ENCODE measurements around the gene STK25.
A peak's percentile ranks its signal among the peaks of the same experiment; 100 is the strongest.

The STK25 gene

DNA sequence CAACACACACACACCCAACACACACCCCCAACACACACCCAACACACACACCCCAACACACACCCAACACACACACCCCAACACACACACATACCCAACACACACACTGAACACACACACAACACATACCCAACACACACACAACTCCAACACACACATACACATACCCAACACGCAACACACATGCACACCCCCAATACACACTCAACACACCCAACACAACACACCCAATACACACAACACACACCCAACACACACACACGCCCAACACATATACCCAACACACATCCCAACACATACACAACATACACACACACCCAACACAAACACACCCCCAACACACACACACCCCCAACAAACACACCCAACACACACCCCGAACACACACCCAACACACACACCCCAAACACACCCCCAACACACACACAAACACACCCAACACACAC lies 8.2 kb upstream of the STK25 start:
- Histone ChIP-seq H3K4me3 (no peak overlapping the region), H3K27ac (no peak overlapping the region)
- TF ChIP-seq, protein P1, sequence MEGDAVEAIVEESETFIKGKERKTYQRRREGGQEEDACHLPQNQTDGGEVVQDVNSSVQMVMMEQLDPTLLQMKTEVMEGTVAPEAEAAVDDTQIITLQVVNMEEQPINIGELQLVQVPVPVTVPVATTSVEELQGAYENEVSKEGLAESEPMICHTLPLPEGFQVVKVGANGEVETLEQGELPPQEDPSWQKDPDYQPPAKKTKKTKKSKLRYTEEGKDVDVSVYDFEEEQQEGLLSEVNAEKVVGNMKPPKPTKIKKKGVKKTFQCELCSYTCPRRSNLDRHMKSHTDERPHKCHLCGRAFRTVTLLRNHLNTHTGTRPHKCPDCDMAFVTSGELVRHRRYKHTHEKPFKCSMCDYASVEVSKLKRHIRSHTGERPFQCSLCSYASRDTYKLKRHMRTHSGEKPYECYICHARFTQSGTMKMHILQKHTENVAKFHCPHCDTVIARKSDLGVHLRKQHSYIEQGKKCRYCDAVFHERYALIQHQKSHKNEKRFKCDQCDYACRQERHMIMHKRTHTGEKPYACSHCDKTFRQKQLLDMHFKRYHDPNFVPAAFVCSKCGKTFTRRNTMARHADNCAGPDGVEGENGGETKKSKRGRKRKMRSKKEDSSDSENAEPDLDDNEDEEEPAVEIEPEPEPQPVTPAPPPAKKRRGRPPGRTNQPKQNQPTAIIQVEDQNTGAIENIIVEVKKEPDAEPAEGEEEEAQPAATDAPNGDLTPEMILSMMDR (IDR thresholded peaks at IDR 0.05) = no peak
- DNase-seq (ENCODE audit: low spot score) = no peak

- no peak overlapping the region for H3K27ac ChIP-seq
- TF ChIP-seq, protein P1 (IDR thresholded peaks at IDR 0.05) = no peak
- H3K4me3 ChIP-seq = no peak overlapping the region
- no peak for DNase-seq (ENCODE audit: low spot score)
Measured at GRCh38 chr2:241514986-241515737, 6.8 kb upstream of the STK25 start.

DNA sequence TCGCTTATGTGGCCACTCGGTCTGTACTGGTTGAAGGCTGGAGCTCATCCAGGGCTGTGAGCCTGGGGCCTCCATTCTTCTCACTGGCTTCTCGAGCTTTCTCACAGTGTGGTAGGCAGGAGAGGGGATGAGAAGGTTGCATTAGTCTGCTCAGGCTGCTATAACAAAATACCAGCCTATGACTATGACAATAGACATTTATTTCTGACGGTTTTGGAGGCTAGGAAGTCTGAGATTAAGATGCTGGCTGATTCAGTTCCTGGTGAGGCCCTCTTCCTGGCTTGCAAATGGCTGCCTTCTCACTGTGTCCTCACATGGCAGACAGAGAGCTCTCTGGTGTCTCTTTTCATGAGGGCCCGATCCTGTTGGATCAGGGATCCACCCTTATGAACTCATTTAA lies 6.2 kb upstream of the STK25 start:
- DNase-seq (ENCODE audit: low spot score) = no peak
- Histone ChIP-seq H3K27ac (no peak overlapping the region), H3K4me3 (no peak overlapping the region)
- TF ChIP-seq, protein P1 (IDR thresholded peaks at IDR 0.05) = no peak

DNA sequence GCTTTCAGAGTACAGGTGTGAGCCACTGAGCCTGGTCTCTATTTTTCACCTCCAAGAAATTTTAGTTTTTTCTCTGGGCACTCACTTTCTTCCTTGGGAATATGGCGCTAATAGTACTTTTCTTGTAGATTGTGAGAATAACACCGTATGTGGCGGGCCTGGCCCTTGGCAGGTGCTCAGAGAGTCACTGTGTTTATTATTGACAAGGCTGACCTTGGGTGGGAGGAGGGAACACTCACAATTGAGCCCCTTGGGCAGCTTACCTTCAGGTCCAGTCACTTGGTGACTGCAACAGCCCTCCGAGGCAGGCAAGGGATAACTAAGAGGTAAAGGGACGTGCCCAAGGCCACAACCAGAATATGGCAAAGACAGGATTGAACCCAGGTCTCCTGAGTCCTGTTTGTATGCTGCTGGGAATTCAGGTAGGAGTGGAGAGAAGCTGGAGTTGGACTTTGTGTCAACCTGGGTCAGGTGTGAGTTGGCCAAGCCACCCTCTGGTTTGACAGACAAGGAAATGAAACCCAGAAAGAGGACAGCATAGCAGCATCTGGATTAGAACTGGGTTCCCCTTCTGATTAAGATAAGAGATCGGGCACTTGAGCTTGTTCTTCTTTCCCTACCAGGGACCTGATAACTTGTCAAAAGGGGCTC lies 2.8 kb upstream of the STK25 start:
- no peak overlapping the region for H3K4me3 ChIP-seq
- no peak for DNase-seq (ENCODE audit: low spot score)
- TF ChIP-seq, protein P1 (IDR thresholded peaks at IDR 0.05) = no peak
- no peak overlapping the region for H3K27ac ChIP-seq

GRCh38 chr2:241509155-241509784 lies 886 bp upstream of the STK25 start:
- TF ChIP-seq, protein P1 (IDR thresholded peaks at IDR 0.05) = no peak
- Histone ChIP-seq H3K4me3 (peak overlapping the region; percentile 90), H3K27ac (peak overlapping the region; percentile 73 to 91)

DNA sequence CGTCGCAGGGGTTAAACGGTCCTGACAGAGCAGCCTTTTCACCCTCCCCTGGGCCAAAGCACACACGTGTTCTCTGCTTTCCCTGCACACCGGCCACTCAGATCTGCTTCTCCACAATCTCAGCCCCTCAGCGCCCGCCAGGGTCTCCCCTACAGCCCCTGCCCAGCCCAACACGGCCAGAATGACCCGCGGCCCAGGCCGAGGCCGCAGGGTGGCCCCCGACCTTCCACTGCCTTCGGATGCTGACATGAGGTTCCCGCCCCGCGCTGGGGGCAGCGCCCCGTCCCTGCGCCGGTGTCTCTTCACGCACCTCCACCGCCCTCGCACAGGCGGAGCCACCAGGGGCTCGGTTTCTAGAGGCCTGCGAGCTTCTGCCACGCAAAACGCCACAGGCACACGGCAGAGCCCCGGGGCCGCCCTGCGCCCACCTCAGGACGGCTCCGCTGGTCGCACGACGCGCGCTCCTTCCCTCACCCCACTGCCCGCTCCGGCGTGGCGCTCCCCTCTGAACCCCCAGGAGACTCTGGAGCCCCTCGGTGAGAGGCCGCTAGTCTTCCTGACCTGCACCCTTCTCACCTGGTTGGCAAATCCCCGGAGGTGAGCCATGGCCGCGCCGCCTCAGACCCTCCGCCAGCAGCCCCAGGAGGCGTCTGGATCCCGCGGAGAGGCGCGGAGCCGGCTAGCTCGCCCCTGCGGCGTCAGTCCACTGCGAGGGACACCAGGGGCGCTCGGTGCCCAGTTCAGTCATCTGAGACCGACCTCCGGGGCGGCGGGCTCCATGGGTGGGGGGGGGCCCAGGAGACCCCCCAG lies 749 bp downstream of the STK25 start:
- peak overlapping the region; percentile 73 to 91 for H3K27ac ChIP-seq

More at GRCh38 chr2:241509155-241509784, 886 bp upstream of the STK25 start:
- DNase-seq (ENCODE audit: low spot score) = no peak

More for the DNA sequence above, 749 bp downstream of the STK25 start:
- TF ChIP-seq, protein P1 (IDR thresholded peaks at IDR 0.05) = no peak
- no peak for DNase-seq (ENCODE audit: low spot score)
- peak overlapping the region; percentile 90 for H3K4me3 ChIP-seq
